Activated T-helper 2 cell treated with anti-CD3 and anti-CD28 coated beads, Interferon-gamma antibody, Interleukin-2, Interleukin-4, amounts not matched to agents 10 μg/mL and 5 μg/mL and 100 μg/mL, durations not matched to agents 14 hours and 24 hours and 36 hours (primary cell): ENCODE data around the gene PRKAG2. TPM values are rescaled to one million over a fixed set of nuclear protein-coding genes. Genes with fewer than 3 reads are reported as not detected.

Experiments
- DNase-seq: peaks from one replicate; pipeline ENCODE4 v3.0.0; 2021; ENCODE audit warnings: low spot score
- H3K27ac Mint-ChIP-seq: one replicate; pipeline ENCODE4 v1.8.0; 2021; ENCODE audit warnings: mixed read lengths
- H3K27me3 Mint-ChIP-seq: one replicate; pipeline ENCODE4 v1.8.0; 2021; ENCODE audit warnings: low read depth, mixed read lengths
- H3K36me3 Mint-ChIP-seq: one replicate; pipeline ENCODE4 v1.8.0; 2021; ENCODE audit warnings: low read depth, mixed read lengths
- H3K4me1 Mint-ChIP-seq: one replicate; pipeline ENCODE4 v1.8.0; 2021; ENCODE audit warnings: low read depth, mixed read lengths
- H3K4me3 Mint-ChIP-seq: one replicate; pipeline ENCODE4 v1.8.0; 2021; ENCODE audit warnings: low read depth, mild to moderate bottlenecking, moderate library complexity, mixed read lengths
- H3K9me3 Mint-ChIP-seq: one replicate; pipeline ENCODE4 v1.8.0; 2021; ENCODE audit warnings: mixed read lengths
- intact Hi-C: fragments of 100-400 bp; cut with micrococcal nuclease; formaldehyde crosslinking; loops from one replicate; pipeline ENCODE4 v1.15.1; 2023
- total RNA-seq: library from RNA; stranded (reverse); gene quantifications from 2 replicates; pipeline ENCODE4 v1.2.3, GENCODE V29; 2022

The PRKAG2 gene
- total RNA-seq, 1 donor from 2014 or later, result 14.9 TPM

- Mint-ChIP-seq H3K9me3 (no peaks in the 10 kb centered on the region), H3K36me3 (no peaks in the 10 kb centered on the region), H3K27ac (no peak overlapping the region), H3K4me3 (no peak overlapping the region), H3K4me1 (peaks cover 8% of the 10 kb centered on the region), H3K27me3 (no peaks in the 10 kb centered on the region)
- intact Hi-C loops, result no loop called here
- no peak for DNase-seq
Observed at GRCh38 chr7:151599401-151600227, 277.3 kb downstream of the PRKAG2 start.

GRCh38 chr7:151597541-151598444, 279.1 kb downstream of the PRKAG2 start:
- Mint-ChIP-seq H3K27me3 (no peaks in the 10 kb centered on the region), H3K36me3 (no peaks in the 10 kb centered on the region), H3K4me1 (peaks cover 8% of the 10 kb centered on the region), H3K9me3 (no peaks in the 10 kb centered on the region), H3K27ac (no peak overlapping the region), H3K4me3 (no peak overlapping the region)
- intact Hi-C loops, result no loop called here
- DNase-seq, result no peak

- Mint-ChIP-seq H3K27ac (no peak overlapping the region), H3K4me3 (no peak overlapping the region), H3K9me3 (no peaks in the 10 kb centered on the region), H3K27me3 (no peaks in the 10 kb centered on the region), H3K4me1 (peaks cover 8% of the 10 kb centered on the region), H3K36me3 (no peaks in the 10 kb centered on the region)
- intact Hi-C loops, result no loop called here
- DNase-seq, result no peak
Observed at GRCh38 chr7:151595702-151596350, 281.1 kb downstream of the PRKAG2 start.

- no peaks in the 10 kb centered on the region for H3K9me3 Mint-ChIP-seq
- intact Hi-C loops, result no loop called here
- no peaks in the 10 kb centered on the region for H3K4me1 Mint-ChIP-seq
- no peaks in the 10 kb centered on the region for H3K27me3 Mint-ChIP-seq
- no peak overlapping the region for H3K4me3 Mint-ChIP-seq
- H3K36me3 Mint-ChIP-seq, result no peaks in the 10 kb centered on the region
- no peak overlapping the region for H3K27ac Mint-ChIP-seq
- DNase-seq, result no peak
Observed at GRCh38 chr7:151592868-151593486, 283.9 kb downstream of the PRKAG2 start.

- Mint-ChIP-seq H3K27me3 (no peaks in the 10 kb centered on the region), H3K36me3 (no peaks in the 10 kb centered on the region), H3K4me3 (no peak overlapping the region), H3K4me1 (no peaks in the 10 kb centered on the region), H3K9me3 (no peaks in the 10 kb centered on the region), H3K27ac (no peak overlapping the region)
- intact Hi-C loops, result no loop called here
- no peak for DNase-seq
Observed at GRCh38 chr7:151592330-151592729, 284.6 kb downstream of the PRKAG2 start.

GRCh38 chr7:151591866-151592265, 285.0 kb downstream of the PRKAG2 start:
- H3K36me3 Mint-ChIP-seq, result no peaks in the 10 kb centered on the region

GRCh38 chr7:151590850-151591771, 285.8 kb downstream of the PRKAG2 start:
- H3K4me3 Mint-ChIP-seq, result no peak overlapping the region
- H3K27me3 Mint-ChIP-seq, result no peaks in the 10 kb centered on the region
- DNase-seq, result no peak
- H3K9me3 Mint-ChIP-seq, result no peaks in the 10 kb centered on the region
- H3K27ac Mint-ChIP-seq, result no peak overlapping the region
- intact Hi-C loops, result no loop called here
- H3K36me3 Mint-ChIP-seq, result no peaks in the 10 kb centered on the region
- no peaks in the 10 kb centered on the region for H3K4me1 Mint-ChIP-seq

More at GRCh38 chr7:151591866-151592265, 285.0 kb downstream of the PRKAG2 start:
- Mint-ChIP-seq H3K9me3 (no peaks in the 10 kb centered on the region), H3K4me1 (no peaks in the 10 kb centered on the region), H3K4me3 (no peak overlapping the region), H3K27me3 (no peaks in the 10 kb centered on the region), H3K27ac (no peak overlapping the region)
- DNase-seq, result no peak
- intact Hi-C loops, result no loop called here

- Mint-ChIP-seq H3K9me3 (no peaks in the 10 kb centered on the region), H3K27ac (no peak overlapping the region), H3K27me3 (no peaks in the 10 kb centered on the region), H3K4me1 (no peaks in the 10 kb centered on the region), H3K4me3 (no peak overlapping the region), H3K36me3 (no peaks in the 10 kb centered on the region)
- no peak for DNase-seq
- intact Hi-C loops, result no loop called here
Observed at GRCh38 chr7:151590071-151590849, 286.7 kb downstream of the PRKAG2 start.

- H3K36me3 Mint-ChIP-seq, result no peaks in the 10 kb centered on the region
- no peaks in the 10 kb centered on the region for H3K9me3 Mint-ChIP-seq
- DNase-seq, result no peak
- intact Hi-C loops, result no loop called here
- H3K4me3 Mint-ChIP-seq, result no peak overlapping the region
- H3K4me1 Mint-ChIP-seq, result no peaks in the 10 kb centered on the region
- H3K27ac Mint-ChIP-seq, result no peak overlapping the region
- no peaks in the 10 kb centered on the region for H3K27me3 Mint-ChIP-seq
Observed at GRCh38 chr7:151588982-151589381, 287.9 kb downstream of the PRKAG2 start.

GRCh38 chr7:151586531-151587260, 290.2 kb downstream of the PRKAG2 start:
- no peaks in the 10 kb centered on the region for H3K36me3 Mint-ChIP-seq
- H3K27ac Mint-ChIP-seq, result no peak overlapping the region
- DNase-seq, result no peak
- H3K4me3 Mint-ChIP-seq, result no peak overlapping the region
- no peaks in the 10 kb centered on the region for H3K9me3 Mint-ChIP-seq
- intact Hi-C loops, result no loop called here
- no peaks in the 10 kb centered on the region for H3K27me3 Mint-ChIP-seq
- H3K4me1 Mint-ChIP-seq, result no peaks in the 10 kb centered on the region
